ENCODE measurements around the gene CRYGC.

GRCh38 chr2:208136716-208137094, 7.1 kb upstream of the CRYGC start:
- TF ChIP-seq CTCF (conservative IDR thresholded peaks at IDR 0.05) (no peak), EZH2 (IDR thresholded peaks at IDR 0.05; ENCODE audit: low read depth) (no peak)

Data from PC-9 (cell line).